ENCODE data around the gene SLC24A3. TPM values are rescaled to one million over a fixed set of nuclear protein-coding genes. Genes with fewer than 3 reads are reported as not detected.

SLC24A3 gene
- total RNA-seq, 1 experiment from 2014 or later: 46.0 TPM

DNA sequence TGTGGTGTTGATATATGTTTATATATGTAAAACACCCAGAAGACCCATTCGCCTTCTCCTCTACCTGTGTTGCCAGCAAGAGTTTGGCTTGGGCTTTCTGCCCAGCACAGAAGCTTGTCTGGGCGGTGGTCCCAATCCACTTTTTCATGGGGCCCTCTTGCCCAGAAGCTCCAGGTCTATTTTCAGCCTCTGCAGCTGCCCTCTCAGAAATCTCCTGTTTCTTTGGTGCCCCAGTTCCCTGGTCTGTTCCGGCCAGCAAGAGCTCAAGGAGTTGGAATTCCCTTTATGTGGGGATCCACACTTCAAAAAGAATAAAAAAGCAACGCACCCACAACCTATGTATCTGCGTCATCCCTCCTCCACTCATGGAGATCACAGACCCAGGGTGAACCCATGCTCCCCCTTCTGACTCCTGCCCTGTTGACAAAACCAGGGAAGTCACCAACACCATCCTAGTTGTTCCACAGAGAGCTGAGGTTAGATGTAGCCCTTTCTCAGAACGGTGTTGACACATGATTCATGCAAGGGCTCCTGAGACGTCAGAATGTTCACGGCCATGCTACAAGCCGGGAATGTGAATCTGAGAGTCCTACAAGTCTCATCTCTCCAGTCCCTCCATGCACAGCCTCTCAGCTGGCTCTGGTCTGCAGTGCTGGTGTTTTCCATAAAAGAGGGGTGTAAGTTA is 388.8 kb downstream of the SLC24A3 start:
- TF ChIP-seq EZH2 (IDR thresholded peaks at IDR 0.05; ENCODE audit: borderline replicate concordance, low read depth, low read length, poor library complexity, severe bottlenecking): no peak
- TF ChIP-seq, protein P1, sequence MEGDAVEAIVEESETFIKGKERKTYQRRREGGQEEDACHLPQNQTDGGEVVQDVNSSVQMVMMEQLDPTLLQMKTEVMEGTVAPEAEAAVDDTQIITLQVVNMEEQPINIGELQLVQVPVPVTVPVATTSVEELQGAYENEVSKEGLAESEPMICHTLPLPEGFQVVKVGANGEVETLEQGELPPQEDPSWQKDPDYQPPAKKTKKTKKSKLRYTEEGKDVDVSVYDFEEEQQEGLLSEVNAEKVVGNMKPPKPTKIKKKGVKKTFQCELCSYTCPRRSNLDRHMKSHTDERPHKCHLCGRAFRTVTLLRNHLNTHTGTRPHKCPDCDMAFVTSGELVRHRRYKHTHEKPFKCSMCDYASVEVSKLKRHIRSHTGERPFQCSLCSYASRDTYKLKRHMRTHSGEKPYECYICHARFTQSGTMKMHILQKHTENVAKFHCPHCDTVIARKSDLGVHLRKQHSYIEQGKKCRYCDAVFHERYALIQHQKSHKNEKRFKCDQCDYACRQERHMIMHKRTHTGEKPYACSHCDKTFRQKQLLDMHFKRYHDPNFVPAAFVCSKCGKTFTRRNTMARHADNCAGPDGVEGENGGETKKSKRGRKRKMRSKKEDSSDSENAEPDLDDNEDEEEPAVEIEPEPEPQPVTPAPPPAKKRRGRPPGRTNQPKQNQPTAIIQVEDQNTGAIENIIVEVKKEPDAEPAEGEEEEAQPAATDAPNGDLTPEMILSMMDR (conservative IDR thresholded peaks at IDR 0.05; ENCODE audit: low read depth, low read length): no peak
- H3K27ac ChIP-seq (ENCODE audit: low read depth, low read length, poor library complexity, severe bottlenecking): no peak overlapping the region
- H3K4me3 ChIP-seq (ENCODE audit: low read depth, low read length, poor library complexity, severe bottlenecking): no peak overlapping the region
- no peak for DNase-seq (ENCODE audit: low spot score)
- no peaks in the 10 kb centered on the region for H3K27me3 ChIP-seq (replicated peaks; ENCODE audit: insufficient read depth, low read depth, low read length, poor library complexity)
- intact Hi-C loops (cut with micrococcal nuclease; ENCODE audit: unreplicated experiment): no loop called here
- H3K9me3 ChIP-seq (ENCODE audit: low read depth, low read length, poor library complexity, severe bottlenecking): no peaks in the 10 kb centered on the region
- BruUV-seq (replicated peaks): no TSS peak
- POLR2A ChIA-PET (ENCODE audit: low non-redundant PET): interaction anchor here (0.6 kb wide), 1 partner anchor 545 kb away, joined by 3 read pairs; no protein-coding TSS in a partner anchor
- H3K36me3 ChIP-seq (ENCODE audit: insufficient read depth, low read length, poor library complexity, severe bottlenecking): peaks cover 5% of the 10 kb centered on the region
- H3K4me1 ChIP-seq (ENCODE audit: insufficient read depth, low read length, poor library complexity, severe bottlenecking): no peaks in the 10 kb centered on the region
- CTCF ChIA-PET: interaction anchor here (0.6 kb wide), 1 partner anchor 1278 kb away, joined by 3 read pairs; no protein-coding TSS in a partner anchor

DNA sequence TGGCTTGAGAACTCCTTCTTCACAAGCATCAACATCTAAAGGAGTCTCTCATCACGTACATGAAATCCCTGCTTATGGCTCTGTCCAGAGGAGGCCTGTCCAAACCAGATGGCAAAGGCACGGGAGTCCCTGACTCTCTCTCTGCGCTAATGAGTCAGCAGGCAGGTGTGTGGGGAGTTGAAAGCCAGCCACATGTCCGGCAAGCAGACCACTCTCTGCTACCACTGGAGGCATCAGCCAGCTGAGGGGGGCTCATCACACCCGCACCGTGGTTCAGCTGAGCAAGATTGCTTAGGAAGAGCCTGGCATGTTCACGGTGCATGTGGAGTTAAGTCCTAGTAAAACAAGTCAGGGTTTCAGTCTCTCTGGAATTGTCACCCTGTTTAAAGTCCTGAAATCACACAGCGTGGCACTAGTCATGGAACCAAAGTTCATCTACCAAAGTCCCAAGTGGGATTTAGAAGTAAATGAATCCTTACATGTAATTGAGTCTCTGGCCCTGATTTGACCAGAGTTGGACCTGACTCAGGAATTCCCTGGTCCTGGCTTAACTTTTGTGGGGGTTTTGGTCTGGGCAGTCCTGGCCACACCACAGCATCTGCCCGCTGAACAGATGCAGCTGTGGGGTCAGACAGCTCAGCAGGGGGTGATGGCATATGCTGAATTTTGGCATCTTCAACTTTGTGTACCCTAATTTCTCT is 390.4 kb downstream of the SLC24A3 start:
- H3K27ac ChIP-seq (ENCODE audit: low read depth, low read length, poor library complexity, severe bottlenecking): no peak overlapping the region
- no TSS peak for BruUV-seq (replicated peaks)
- H3K9me3 ChIP-seq (ENCODE audit: low read depth, low read length, poor library complexity, severe bottlenecking): no peaks in the 10 kb centered on the region
- no peaks in the 10 kb centered on the region for H3K27me3 ChIP-seq (replicated peaks; ENCODE audit: insufficient read depth, low read depth, low read length, poor library complexity)
- DNase-seq (ENCODE audit: low spot score): no peak
- POLR2A ChIA-PET (ENCODE audit: low non-redundant PET): no interaction called here
- H3K36me3 ChIP-seq (ENCODE audit: insufficient read depth, low read length, poor library complexity, severe bottlenecking): peaks cover 5% of the 10 kb centered on the region
- intact Hi-C loops (cut with micrococcal nuclease; ENCODE audit: unreplicated experiment): no loop called here
- no peaks in the 10 kb centered on the region for H3K4me1 ChIP-seq (ENCODE audit: insufficient read depth, low read length, poor library complexity, severe bottlenecking)
- TF ChIP-seq, protein P1 (conservative IDR thresholded peaks at IDR 0.05; ENCODE audit: low read depth, low read length): no peak
- no peak for TF ChIP-seq EZH2 (IDR thresholded peaks at IDR 0.05; ENCODE audit: borderline replicate concordance, low read depth, low read length, poor library complexity, severe bottlenecking)
- no peak overlapping the region for H3K4me3 ChIP-seq (ENCODE audit: low read depth, low read length, poor library complexity, severe bottlenecking)
- CTCF ChIA-PET: no interaction called here

DNA sequence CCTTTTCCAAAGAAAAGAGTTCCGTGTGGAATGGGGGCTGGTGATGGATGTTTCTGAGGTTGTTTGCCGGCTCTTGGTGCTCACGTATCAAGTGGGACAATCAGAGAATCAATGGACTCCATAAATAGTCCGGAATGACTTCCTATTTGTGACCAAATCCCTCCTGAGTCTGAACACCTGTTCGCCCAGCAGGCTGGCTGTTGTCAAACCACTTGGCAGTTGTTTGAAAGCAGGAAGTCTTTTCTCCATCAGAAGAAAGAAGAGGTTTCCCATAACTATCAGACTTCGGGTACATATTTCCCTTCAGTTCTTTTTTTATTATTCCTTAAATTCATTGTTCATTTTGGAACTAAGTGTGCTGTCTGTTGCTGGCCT is 390.9 kb downstream of the SLC24A3 start:
- no TSS peak for BruUV-seq (replicated peaks)
- Histone ChIP-seq H3K36me3 (ENCODE audit: insufficient read depth, low read length, poor library complexity, severe bottlenecking) (peaks cover 5% of the 10 kb centered on the region), H3K27ac (ENCODE audit: low read depth, low read length, poor library complexity, severe bottlenecking) (no peak overlapping the region), H3K27me3 (replicated peaks; ENCODE audit: insufficient read depth, low read depth, low read length, poor library complexity) (no peaks in the 10 kb centered on the region), H3K4me1 (ENCODE audit: insufficient read depth, low read length, poor library complexity, severe bottlenecking) (no peaks in the 10 kb centered on the region), H3K9me3 (ENCODE audit: low read depth, low read length, poor library complexity, severe bottlenecking) (no peaks in the 10 kb centered on the region), H3K4me3 (ENCODE audit: low read depth, low read length, poor library complexity, severe bottlenecking) (no peak overlapping the region)
- ChIA-PET CTCF (no interaction called here), POLR2A (ENCODE audit: low non-redundant PET) (no interaction called here)
- intact Hi-C loops (cut with micrococcal nuclease; ENCODE audit: unreplicated experiment): no loop called here
- TF ChIP-seq EZH2 (IDR thresholded peaks at IDR 0.05; ENCODE audit: borderline replicate concordance, low read depth, low read length, poor library complexity, severe bottlenecking): no peak
- TF ChIP-seq, protein P1 (conservative IDR thresholded peaks at IDR 0.05; ENCODE audit: low read depth, low read length): no peak
- no peak for DNase-seq (ENCODE audit: low spot score)
